NCI-H82 (cell line): ENCODE data around the gene GBX2.

Experiments
- DNase-seq: peaks from one replicate; lab custom pipeline; 2025; lab: John Stamatoyannopoulos, UW

Gene GBX2

DNA sequence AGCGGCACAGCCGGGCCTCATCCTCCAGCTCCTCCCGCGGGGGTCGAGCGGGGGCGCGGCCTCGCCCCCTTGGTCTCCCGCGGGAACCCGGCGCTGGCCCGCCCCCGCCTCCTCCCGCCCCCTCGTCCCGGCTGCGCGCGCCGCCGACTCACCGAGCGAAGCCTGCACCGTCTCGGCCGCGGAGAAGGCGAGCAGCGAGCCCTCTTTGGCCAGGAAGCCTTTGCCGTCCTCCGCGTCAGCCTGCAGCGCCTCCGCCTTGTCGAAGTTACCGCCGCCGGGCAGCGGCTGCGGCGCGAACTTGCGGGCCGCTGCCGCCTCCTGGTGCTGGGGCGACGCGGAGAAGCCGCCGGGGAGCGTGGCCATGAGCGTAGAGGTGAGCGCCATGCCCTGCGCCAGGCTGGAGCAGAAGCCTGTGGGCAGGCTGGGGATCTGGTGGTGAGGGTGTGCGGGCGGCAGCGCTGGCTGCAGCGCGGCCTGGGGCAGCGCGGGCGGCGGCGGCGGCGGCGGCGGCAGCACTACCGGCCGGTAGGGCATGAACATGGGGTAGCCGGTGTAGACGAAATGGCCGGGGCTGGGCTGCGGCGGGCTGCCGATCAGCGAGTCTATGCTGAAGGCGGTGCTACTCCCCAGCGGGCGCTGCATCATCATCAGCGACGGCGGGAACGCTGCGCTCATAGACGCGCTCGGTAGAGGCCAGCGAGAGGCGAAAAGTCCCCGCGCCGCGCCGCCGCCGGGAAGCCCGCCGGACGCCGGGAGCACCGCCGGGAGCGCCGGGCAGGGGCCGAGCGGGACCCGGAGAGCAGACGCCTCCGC, 683 bp downstream of the GBX2 start:
- DNase-seq, result peak; percentile 51

DNA sequence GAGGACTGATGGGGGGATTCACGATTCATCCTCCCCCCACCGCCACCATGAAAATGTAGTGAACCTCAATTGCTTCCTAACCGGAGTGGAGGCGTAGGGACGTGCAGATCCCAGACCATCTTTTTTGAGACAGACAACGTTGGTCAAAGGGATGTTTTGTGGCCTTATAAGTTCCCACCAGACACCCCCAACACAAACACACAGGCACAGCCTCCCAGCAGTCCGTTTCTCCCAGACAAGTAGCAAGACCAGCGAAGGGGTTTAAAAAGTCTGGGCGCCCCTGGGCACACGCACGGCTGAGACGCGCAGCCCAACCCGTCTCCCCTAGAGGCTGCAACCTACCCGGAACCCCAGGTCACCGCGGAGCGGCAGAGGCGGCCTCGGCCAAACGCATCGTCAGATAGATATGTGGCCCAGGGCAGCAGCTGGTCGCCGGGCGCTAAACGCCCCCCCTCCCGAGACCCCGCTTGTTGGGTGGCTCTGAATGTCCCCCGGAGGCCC, 1.3 kb downstream of the GBX2 start:
- no peak for DNase-seq

DNA sequence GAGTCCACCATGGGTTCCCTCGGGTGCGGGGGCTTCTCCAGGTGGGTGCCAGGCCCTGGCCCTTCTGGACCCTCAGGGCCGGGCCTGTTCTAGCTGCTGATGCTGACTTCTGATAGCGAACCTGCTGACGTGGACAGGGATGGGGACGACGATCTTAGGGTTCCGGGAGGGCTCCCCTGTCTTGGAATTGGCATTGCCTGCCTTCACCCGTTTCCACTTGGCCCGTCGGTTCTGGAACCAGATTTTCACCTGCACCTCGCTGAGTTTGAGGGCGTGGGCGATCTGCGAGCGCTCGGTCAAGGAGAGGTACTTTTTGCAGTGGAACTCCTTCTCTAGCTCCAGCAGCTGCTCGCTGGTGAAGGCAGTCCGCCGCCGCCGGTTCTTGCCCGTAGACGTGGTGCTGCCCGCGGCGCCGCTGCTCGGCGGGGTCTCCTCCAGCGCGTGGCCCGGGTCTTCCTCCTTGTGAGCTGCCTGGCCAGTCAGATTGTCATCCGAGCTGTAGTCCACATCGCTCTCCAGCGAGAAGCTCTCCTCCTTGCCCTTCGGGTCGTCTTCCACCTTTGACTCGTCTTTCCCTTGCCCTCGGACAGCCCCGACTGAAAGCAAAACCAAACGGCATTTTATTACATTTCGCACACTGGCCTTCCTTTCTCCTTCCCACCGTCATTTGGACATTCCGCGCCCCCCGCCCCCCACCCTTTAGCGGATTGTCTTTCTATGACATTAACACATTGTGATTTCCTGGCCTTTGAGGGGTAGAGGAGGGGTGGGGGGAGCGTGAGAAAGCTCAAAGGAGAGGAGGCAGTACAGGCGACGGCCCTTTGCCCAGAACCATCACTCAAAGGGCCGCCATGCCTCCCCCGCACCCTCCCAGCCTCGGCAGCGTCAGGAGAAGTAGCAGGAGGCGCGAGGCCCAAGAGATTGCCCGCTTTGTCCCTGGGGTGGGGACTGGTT, 2.1 kb downstream of the GBX2 start:
- DNase-seq, result peak; percentile 33

DNA sequence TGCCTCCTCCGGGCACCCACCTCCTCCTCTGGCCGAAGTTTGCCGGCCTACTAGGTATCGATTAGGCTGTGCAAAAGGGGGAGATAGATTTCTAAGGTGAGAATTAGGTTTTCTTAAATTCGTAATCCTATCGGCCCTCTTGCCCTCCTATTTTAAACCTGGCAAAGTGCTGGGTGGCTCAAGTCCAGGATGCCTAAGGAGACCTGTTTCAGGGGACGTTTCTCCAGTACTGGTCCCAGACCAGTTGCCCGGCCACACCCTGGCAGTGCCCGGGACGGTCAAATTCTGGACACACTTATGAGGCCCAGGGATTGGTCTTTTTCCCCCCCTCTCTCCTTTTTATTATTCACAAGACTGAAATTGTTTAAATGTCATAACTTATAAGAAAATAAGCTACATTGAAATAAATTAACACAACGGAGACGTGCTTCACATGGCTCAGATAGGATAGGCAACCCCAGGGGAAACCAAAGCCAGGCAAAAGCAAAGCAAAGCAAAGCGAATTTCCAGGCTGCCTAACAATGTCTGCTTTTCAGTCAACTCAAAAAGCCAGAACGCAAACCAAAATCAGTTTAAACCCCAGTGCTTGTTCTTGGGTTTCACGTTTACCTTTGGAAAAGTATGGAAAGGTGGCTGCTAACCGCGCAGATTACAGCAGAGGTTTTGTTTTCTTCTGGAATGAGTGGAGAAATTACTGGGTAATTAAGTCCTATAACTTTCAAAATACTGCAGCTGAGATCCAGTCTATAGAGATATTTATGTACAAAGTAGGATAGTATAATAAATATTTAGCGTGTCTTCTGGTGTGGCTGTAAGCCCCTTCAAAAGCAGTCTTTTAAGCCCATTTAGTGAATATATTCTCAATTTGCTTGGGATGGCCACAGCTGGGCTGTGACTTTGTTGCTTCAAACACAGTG, 3.0 kb downstream of the GBX2 start:
- DNase-seq, result no peak

DNA sequence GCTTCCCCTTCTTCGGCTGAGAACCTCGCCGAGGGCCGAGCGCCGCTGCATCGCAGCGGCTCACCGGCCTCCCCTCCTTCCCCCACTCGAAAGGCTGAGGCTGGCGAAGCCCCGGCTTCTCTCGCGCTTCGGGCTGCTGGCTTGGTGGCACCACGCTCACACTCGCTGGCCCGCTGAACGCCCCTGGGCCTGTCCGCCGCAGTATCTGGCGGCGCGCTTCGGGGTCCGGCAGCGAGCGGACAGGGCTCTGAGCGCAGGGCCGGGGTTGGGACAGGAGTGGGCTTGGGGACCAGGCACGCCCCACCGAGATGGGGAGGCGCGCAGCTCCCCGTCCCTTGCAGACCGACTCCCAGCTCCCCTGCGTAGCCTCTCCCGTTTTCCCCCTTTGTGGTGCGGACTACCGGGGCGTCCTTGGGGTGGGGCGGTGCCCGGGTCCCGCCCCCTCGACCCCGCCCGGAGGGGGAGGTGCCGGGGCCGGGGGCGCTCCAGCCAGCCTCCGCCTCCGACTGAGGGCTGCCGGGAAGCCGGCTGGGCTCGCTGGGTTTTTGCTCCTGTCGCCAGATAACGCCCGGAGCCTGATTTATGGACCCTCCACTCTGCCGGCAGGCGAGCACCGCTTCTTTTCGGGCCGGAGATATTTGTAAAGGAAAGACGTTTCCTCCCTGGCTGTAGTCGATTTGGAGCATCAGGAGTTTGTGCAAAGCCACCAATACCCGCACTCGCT, 3.8 kb downstream of the GBX2 start:
- peak; percentile 58 for DNase-seq

DNA sequence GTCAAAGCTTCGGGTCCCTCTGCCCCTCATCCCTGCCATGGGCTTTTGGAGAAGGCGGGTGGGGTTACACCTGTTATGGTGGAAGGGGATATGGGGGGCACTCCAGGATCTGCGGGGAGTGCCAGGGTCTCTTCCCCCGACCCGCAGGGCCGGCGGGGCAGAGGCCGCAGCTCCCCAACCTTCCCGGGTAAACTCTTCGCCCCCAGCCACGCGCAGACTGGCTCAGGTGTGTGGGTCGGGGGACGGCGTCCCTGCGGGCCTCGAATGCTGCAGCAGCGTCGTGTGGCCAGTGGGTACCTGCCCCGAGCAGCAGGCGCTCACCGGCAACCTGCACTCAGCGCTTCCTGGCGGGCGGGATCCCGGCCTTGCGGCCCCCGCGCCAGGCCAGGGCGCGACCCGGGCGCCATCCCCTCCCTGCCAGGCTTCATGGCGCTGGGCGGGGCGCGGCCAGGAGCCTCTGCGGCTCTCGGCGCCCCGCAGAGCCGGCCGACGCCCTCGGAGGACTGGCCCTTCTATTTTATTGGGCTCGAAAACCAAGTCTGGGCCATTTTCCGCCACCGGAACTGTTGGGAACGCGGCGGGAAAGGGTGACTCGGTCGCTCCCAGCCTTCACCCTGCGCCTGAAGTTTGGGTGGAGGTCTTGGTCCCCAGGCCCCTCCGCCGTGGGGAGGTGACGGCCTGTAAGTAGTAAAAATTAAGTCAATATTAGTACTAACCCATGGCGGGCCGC, 4.5 kb downstream of the GBX2 start:
- DNase-seq, result no peak

DNA sequence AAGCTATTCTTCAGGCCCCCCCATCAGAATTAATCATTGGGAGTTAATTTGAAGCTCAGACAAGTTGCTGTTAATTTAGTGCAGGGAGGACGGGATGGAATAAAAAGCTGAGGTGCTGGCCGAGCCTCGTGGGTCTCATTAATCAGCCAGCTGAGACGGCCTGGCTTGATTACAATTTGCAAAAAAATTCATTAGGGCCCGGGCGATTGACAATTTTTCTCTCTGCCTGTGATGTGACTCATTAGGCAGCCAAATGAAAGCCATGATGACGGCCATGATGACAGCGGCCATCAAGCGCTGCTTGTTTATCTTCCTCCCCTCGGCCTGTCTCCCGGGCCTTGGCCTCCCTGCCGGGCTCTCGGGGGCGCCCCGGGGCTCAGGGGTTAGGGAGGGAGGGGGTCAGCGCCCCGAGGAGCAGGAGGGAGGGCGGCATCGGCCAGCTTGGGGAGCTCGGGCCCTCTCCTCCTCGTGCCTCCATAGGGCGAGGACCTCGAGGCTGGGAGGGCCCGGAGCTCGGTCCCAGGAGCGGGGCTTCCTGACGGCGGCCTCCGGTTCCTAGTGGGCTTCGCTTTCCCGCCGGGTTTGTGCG, 5.2 kb downstream of the GBX2 start:
- peak; percentile 30 for DNase-seq

DNA sequence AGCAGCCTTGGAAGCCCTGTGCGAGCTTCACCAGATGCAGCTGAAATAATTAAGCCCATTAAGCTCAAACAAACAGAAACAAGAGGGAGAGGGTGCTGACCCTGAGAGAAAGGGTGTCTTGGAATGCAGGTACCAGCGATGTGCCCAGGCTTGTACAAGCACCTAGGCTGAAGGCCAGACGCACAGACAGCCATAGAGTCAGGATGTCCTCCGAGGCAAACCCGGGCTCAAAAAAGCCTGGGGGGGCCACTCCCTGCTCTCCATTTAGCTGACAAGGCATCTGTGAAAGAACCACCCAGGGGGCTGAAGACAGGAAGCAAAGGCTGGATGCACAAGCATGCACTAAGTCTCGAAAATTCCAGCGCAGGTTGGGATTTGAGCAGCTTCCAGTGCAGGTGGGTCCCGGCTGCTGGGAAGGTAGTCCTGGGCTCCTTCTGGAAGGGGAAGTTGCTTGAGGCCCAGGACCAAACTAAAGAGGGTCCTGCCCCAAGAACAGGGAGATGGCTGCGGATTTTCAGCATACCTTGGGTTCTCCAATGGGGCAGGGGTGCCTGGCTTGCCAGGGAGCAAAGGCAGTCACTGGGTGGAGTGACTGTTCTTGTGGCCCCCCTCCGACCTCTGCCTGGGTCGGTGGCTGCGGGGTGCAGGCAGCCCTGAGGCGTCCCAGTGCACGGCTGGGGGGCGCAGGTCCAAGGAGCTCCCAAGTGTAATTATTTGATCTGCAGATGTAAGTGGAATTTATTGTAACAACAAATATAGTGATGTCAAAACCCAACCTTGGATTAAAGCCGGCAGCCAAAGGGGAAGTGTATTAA, 5.9 kb downstream of the GBX2 start:
- peak; percentile 35 for DNase-seq

DNA sequence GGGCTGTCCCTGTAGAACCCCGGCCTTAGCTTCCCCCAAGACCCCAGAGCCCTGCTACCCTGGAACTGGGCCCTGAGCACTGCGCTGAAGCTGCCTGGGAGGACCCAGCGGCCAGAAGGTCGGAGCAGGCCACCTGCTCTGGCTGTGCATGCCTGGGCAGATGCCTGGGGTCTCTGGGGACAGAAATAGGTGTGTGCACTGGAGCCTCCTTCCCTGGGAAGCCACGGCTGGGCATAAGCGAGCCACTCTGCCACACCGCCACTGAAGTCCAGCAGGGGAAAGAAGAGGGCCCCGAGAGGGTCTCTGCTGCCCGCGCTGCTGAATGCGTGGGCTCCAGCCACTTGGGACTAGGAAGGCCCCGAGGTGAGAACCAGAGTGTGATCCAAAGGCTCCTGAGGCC, 6.7 kb downstream of the GBX2 start:
- no peak for DNase-seq

DNA sequence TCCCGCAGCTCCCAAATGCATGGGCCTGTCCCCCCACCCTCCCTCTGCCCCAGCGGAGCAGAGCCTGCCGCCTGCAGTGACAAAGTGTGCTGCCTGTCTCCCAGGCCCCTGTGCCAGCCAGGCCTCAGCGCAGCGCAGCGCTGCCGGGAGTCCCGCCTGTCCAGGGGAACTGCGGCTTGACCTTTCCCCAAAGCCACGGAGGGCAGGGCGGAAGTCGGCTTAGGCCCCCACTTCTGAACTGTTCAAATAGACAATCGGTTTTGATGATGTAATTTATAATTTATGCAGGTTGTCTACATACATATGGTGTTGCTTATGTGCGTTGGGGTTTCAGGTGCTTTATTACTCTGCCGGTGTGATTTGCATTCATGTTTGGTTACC, 7.1 kb downstream of the GBX2 start:
- no peak for DNase-seq

DNA sequence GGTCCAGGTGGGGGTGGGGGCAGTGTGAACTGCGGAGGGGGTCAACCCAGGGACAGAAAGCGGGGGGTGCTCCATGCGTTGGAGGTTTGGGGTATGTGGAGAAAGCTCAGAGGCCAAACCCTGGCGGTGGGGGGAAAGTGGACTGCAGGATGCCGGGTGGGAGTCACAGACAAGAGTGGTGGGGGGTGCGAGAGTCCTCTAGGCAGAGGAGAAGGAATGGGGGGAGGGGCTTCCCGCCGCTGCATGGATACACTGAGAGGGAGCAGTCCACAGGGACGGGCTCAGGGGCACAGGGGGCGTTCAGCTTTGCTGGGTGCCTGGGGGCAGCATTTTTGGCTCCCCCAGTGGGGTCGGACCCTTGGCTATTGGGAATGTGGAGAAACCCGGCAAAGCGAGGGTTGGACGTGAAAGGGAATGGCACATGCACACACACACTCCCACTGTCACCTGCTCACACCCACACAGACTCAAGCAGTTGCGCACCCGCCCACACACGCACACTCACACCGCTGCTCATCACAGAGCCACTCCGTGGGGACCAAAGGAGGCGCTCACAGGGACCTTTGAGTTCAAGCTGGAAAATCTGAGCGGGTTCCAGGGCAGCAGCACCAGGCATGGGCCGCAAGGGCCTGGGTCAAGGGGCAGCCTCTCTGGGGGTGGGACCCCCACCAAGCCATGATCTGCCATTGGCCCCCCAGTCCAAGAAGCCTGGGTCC, 7.7 kb downstream of the GBX2 start:
- DNase-seq, result no peak

DNA sequence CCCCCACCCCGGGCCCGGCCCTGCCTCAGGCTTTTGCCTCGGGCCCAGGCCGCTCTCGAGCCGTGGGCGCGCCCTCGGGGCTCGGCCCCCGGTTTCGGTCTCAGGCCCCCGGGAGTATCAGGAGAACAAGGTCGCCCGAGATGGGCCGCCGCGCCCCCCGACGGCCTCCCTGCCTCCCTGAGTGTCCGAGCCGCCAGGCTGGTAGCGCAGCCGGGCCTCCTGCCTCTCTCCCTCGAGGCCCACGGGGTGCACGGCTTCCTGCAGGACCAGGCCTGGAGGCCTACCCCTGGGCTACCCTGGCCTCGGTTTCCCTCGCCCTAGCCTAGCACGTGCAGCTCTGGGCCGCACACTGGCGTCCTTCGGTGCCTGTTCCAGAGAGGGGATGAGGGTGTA, 8.4 kb downstream of the GBX2 start:
- DNase-seq, result no peak

DNA sequence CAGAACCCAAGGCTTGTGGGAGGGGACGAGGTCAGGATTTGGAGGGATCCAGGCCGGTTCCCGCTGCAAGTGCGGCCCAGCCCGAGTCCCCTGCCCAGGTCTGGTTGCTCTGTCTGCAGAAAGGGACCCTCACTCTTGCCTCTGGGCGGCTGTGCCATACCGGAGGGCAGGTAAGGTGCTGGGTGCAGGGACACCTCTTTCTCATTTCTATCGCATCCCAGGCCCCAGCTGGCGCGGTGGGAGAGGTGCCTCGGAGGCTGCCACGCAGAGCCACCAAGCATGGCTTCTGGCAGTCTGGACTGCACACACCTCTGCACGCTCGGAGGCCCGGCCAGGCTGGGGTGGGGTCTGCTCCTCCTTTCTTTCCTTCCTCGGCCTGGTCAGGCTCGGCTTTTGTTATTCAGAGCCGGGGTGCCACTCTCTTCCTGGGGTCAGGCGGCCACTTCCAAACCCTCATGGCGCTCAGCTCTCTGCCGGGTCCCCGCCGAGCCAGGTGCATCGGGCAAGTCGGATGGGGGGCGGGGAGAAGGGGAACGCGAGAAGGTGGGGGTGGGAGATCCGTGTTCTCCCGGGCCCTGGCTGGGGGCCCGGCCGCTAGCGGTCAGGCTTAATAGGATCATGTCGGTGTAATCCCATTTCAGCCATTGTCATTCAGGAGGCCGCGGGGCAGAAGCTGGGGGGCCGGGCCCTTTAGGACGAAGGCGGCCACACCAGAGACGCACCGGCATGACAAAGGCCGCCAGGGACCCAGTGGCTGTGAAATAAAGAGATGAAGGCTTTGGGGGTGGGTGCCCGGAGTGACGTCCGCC, 9.0 kb downstream of the GBX2 start:
- DNase-seq, result no peak

DNA sequence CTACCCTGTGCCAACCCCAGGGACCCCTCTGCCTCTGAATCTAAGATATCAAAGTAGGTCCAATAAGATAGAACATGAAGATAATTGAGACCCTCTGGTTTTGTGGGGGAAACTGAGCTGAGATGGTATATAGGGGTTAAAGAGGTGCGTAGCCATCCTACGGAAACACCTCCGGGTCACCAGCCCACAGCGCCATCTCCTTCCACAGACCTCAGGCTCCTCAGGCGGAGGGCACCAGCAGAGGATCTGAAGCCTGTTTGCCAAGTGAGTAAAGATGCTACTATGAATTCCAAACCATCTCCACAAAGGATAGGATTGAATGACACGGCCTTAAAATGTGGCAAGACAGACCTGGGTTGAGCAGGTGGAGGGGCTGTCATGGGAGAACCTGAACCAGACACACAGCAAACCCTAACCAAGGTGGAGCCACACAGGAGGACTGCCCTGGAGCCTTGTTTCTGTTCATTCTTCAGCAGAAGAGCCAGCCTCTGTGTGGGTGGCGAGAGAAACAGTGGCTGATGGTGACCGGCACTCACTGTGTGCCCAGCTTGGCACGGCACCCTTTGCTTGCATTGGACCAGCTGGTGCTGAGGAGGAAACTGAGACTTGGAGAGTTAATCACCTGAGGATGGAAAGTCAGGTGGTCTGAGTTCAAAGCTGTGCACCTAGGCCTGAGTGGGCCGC, 10.2 kb downstream of the GBX2 start:
- no peak for DNase-seq

DNA sequence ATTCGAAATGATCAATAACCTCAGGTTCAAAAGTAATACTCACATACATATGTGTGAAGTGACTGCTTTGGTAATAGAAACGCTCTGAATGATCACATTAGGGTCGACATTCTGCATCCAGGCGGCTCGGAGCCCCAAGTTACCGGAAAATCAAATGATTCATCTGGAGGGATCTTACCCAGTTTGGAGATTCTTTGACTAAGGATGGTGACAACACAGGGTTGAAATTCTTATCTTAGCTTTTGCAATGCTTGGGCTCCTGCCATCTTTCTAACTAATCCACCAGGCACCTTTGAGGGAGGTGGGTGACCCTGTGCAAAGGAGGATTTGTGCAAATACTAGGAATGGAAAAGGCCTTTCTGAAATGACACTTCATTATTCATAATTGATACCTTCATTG, 10.8 kb downstream of the GBX2 start:
- no peak for DNase-seq

DNA sequence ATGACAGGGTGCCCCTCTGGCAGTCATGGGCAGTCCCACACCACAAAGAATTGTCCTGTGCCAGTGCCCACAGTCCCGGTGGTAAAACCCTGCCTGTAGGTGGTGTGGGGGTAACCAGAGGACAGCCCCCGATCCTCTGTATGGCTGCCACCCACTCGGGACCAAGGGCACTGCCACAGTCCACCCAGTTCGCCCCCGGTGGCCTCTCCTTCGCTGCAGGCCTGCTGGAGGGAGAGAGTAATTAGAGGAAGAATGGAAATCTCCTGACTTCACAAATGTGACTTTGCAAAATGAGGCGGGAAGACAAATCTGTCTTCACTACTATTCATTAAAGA, 11.4 kb downstream of the GBX2 start:
- no peak for DNase-seq
